Stimulated activated naive CD8-positive, alpha-beta T cell treated with anti-CD3 and anti-CD28 coated beads, Interleukin-15, Interleukin-2, amounts not matched to agents 100 U/mL and 50 U/mL, for 24 hours (primary cell): ENCODE results near the gene HUNK.

Experiments used
- ATAC-seq: fragments of 150-1000 bp; cut with Tn5 transposase; one replicate; pipeline ENCODE4 v1.10.0; 2021
- DNase-seq: peaks from one replicate; pipeline ENCODE4 v3.0.0; 2021

HUNK gene

GRCh38 chr21:31961027-31961426 lies 88.2 kb downstream of the HUNK start:
- ATAC-seq = no peak
- DNase-seq = no peak

- no peak for DNase-seq
- ATAC-seq = no peak
Measured at GRCh38 chr21:31961704-31962103, 88.9 kb downstream of the HUNK start.

- ATAC-seq = no peak
- DNase-seq = no peak
Measured at GRCh38 chr21:31964692-31965091, 91.9 kb downstream of the HUNK start.

GRCh38 chr21:31967334-31967733 lies 94.5 kb downstream of the HUNK start:
- ATAC-seq = no peak

GRCh38 chr21:31972622-31973021 lies 99.8 kb downstream of the HUNK start:
- DNase-seq = no peak

More at GRCh38 chr21:31967334-31967733, 94.5 kb downstream of the HUNK start:
- no peak for DNase-seq

GRCh38 chr21:31973402-31973944 lies 100.7 kb downstream of the HUNK start:
- DNase-seq (no peak), ATAC-seq (no peak)

More at GRCh38 chr21:31972622-31973021, 99.8 kb downstream of the HUNK start:
- ATAC-seq = no peak

GRCh38 chr21:31974454-31974985 lies 101.7 kb downstream of the HUNK start:
- DNase-seq (peak; percentile 39), ATAC-seq (peak; percentile 59)

- DNase-seq (no peak), ATAC-seq (no peak)
Measured at GRCh38 chr21:31975491-31975890, 102.7 kb downstream of the HUNK start.

- ATAC-seq = no peak
- no peak for DNase-seq
Measured at GRCh38 chr21:31977816-31978215, 105.0 kb downstream of the HUNK start.

- no peak for DNase-seq
- ATAC-seq = no peak
Measured at GRCh38 chr21:31983120-31983519, 110.3 kb downstream of the HUNK start.

GRCh38 chr21:31983554-31983953 lies 110.7 kb downstream of the HUNK start:
- DNase-seq = no peak

GRCh38 chr21:31985398-31985797 lies 112.6 kb downstream of the HUNK start:
- ATAC-seq = no peak
- DNase-seq = no peak

More at GRCh38 chr21:31983554-31983953, 110.7 kb downstream of the HUNK start:
- no peak for ATAC-seq

GRCh38 chr21:31986035-31986856 lies 113.4 kb downstream of the HUNK start:
- ATAC-seq (no peak), DNase-seq (no peak)

- ATAC-seq = no peak
- no peak for DNase-seq
Measured at GRCh38 chr21:31987696-31988095, 114.9 kb downstream of the HUNK start.

- DNase-seq = no peak
- ATAC-seq = no peak
Measured at GRCh38 chr21:31988492-31989290, 115.9 kb downstream of the HUNK start.

GRCh38 chr21:31991356-31992331 lies 118.8 kb downstream of the HUNK start:
- no peak for ATAC-seq

GRCh38 chr21:31992391-31992790 lies 119.6 kb downstream of the HUNK start:
- ATAC-seq (no peak), DNase-seq (no peak)

More at GRCh38 chr21:31991356-31992331, 118.8 kb downstream of the HUNK start:
- no peak for DNase-seq

GRCh38 chr21:31993826-31994825 lies 121.3 kb downstream of the HUNK start:
- ATAC-seq (no peak), DNase-seq (no peak)

- no peak for DNase-seq
- ATAC-seq = no peak
Measured at GRCh38 chr21:31997191-31997590, 124.4 kb downstream of the HUNK start.
